HFFc6 (cell line): Measurements from ENCODE around the gene C16orf92. TPM values are rescaled to one million over a fixed set of nuclear protein-coding genes. Genes with fewer than 3 reads are reported as not detected.
A peak's percentile ranks its signal among the peaks of the same experiment; 100 is the strongest.

Experiments used
- DNase-seq: peaks from one replicate; pipeline ENCODE4 v3.0.0-alpha.2; 2018
- H3K27ac Mint-ChIP-seq: 2 replicates; pipeline ENCODE4 v1.8.0; 2020; ENCODE audit warnings: mild to moderate bottlenecking, mixed read lengths
- H3K27me3 Mint-ChIP-seq: 2 replicates; pipeline ENCODE4 v1.8.0; 2021; ENCODE audit warnings: mild to moderate bottlenecking, moderate library complexity, mixed read lengths; ENCODE audit not compliant: insufficient read depth
- H3K36me3 Mint-ChIP-seq: 2 replicates; pipeline ENCODE4 v1.8.0; 2021; ENCODE audit warnings: low read depth, mixed read lengths
- H3K4me1 Mint-ChIP-seq: 2 replicates; pipeline ENCODE4 v1.8.0; 2020; ENCODE audit warnings: low read depth, mixed read lengths
- H3K4me3 Mint-ChIP-seq: 2 replicates; pipeline ENCODE4 v1.8.0; 2020; ENCODE audit warnings: mild to moderate bottlenecking, moderate library complexity, mixed read lengths
- H3K9me3 Mint-ChIP-seq: 2 replicates; pipeline ENCODE4 v1.8.0; 2020; ENCODE audit warnings: mild to moderate bottlenecking, mixed read lengths
- CTCF ChIP-seq: fragments of 200-600 bp; sonication (generic); IDR thresholded peaks from 2 replicates; pipeline ENCODE4 v1.5.0; 2021; ENCODE audit warnings: antibody characterized with exemption, mild to moderate bottlenecking
- total RNA-seq, 6 experiments: library from RNA; stranded (reverse); fragmentation: NEBNext Ultra II Directional; extraction: Animal tissue kit (Norgen Biotek cat#: 25700); gene quantifications; 2 replicates in 1 of 6; 3 replicates in 5 of 6; pipeline ENCODE4 v1.2.3, GENCODE V29; 2021

The C16orf92 gene
- total RNA-seq, 6 experiments from 2014 or later, result not detected

DNA sequence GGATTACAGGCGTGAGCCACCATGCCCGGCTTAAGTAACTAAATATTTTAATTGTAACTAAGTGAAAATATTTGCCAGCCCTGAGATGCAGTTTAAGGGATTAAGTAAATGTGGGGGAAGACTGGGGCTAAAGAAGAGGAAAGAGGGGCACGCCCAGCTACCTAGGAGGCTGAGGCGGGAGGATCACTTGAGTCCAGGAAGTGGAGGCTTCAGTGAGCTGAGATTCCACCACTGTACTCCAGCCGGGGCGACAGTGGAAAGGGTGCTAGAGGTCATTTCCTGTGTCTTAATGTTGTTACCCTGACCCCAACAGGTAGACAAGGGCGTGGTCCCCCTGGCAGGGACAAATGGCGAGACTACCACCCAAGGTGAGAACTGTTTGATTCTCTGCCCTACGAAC lies 45.3 kb downstream of the C16orf92 start:
- no peaks in the 10 kb centered on the region; the same call in 1 of the 2 replicates for H3K9me3 Mint-ChIP-seq
- no peak for TF ChIP-seq CTCF
- H3K27me3 Mint-ChIP-seq, result peaks cover 11% of the 10 kb centered on the region; the same call in 1 of the 2 replicates
- H3K36me3 Mint-ChIP-seq, result peaks cover 44% of the 10 kb centered on the region
- peak overlapping the region; percentile 67 for H3K4me3 Mint-ChIP-seq
- H3K27ac Mint-ChIP-seq, result peak overlapping the region; percentile 64
- peaks cover 35% of the 10 kb centered on the region for H3K4me1 Mint-ChIP-seq
- no peak for DNase-seq

DNA sequence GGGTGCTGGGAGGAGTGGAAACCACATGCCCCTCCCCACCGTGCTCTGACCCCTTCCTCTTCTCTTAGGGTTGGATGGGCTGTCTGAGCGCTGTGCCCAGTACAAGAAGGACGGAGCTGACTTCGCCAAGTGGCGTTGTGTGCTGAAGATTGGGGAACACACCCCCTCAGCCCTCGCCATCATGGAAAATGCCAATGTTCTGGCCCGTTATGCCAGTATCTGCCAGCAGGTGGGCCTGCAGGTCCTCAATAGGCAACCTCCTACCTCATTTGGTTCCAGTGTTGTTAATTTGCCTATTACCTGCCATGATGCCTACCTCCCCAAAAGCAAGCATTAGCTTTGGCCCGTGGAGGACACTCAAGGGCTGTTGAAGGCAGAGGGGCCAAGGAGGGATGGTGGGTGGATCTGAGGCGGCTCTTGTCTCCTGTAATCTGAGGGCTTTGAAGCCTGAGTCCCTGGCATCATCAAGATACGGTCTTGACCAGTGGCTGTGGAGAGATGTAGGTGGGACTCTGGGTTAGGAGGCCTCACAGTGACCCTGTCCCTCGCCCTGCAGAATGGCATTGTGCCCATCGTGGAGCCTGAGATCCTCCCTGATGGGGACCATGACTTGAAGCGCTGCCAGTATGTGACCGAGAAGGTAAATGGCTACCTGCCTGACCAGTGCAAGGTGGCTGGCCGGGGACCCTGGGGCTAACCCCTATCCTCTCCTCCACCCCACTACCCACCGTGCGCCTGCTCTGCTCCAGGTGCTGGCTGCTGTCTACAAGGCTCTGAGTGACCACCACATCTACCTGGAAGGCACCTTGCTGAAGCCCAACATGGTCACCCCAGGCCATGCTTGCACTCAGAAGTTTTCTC lies 46.0 kb downstream of the C16orf92 start:
- TF ChIP-seq CTCF, result peak; percentile 78
- Mint-ChIP-seq H3K27ac (peak overlapping the region; percentile 64), H3K36me3 (peaks cover 48% of the 10 kb centered on the region), H3K4me3 (peak overlapping the region; percentile 67), H3K4me1 (peaks cover 29% of the 10 kb centered on the region), H3K9me3 (no peaks in the 10 kb centered on the region; the same call in 1 of the 2 replicates), H3K27me3 (peaks cover 15% of the 10 kb centered on the region)
- peak; percentile 35 for DNase-seq

DNA sequence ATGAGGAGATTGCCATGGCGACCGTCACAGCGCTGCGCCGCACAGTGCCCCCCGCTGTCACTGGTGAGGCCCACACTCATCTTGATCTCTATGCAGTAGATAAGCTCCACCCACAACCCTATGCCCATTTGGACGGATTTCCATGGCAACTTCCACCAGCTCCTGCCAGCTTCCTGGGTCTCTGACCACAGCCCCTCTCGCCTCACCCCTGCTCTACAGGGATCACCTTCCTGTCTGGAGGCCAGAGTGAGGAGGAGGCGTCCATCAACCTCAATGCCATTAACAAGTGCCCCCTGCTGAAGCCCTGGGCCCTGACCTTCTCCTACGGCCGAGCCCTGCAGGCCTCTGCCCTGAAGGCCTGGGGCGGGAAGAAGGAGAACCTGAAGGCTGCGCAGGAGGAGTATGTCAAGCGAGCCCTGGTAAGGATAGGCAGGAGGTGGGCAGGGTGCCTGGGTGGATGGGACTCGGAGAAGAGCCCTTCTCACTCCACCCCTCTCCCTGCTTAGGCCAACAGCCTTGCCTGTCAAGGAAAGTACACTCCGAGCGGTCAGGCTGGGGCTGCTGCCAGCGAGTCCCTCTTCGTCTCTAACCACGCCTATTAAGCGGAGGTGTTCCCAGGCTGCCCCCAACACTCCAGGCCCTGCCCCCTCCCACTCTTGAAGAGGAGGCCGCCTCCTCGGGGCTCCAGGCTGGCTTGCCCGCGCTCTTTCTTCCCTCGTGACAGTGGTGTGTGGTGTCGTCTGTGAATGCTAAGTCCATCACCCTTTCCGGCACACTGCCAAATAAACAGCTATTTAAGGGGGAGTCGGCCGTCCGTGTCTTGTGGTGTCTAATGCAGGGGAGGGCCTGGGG lies 46.8 kb downstream of the C16orf92 start:
- H3K4me3 Mint-ChIP-seq, result peak overlapping the region; percentile 43
- TF ChIP-seq CTCF, result no peak
- DNase-seq, result no peak
- no peaks in the 10 kb centered on the region; the same call in 1 of the 2 replicates for H3K9me3 Mint-ChIP-seq
- H3K27ac Mint-ChIP-seq, result peak overlapping the region; percentile 64
- H3K4me1 Mint-ChIP-seq, result peaks cover 23% of the 10 kb centered on the region
- H3K27me3 Mint-ChIP-seq, result peaks cover 18% of the 10 kb centered on the region
- H3K36me3 Mint-ChIP-seq, result peaks cover 51% of the 10 kb centered on the region

DNA sequence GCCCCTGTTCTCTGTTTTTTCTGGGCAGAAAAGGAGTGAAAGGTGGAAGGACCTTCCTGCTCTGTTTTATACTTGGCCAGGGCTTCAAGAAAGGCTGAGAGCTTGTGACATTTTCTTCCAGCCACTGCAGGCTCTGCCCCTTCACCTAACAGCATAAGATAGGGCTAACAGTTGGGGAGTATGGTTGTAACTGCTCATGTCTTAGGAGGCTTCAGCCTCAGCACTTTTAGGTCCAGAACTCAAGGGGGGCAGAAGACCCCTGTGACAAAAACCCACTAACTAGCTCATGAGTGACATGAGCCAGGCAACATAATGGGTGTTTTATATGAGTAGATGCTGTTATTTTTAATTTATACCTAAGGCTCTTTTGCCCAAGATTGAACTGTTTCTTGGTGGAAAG lies 47.5 kb downstream of the C16orf92 start:
- Mint-ChIP-seq H3K9me3 (no peaks in the 10 kb centered on the region; the same call in 1 of the 2 replicates), H3K4me3 (peak overlapping the region; percentile 42), H3K27me3 (peaks cover 14% of the 10 kb centered on the region), H3K27ac (peak overlapping the region; percentile 49), H3K36me3 (peaks cover 55% of the 10 kb centered on the region), H3K4me1 (peaks cover 26% of the 10 kb centered on the region)
- DNase-seq, result no peak
- TF ChIP-seq CTCF, result no peak

Other genes with a start within 250 kb of the C16orf92 start
- gene ZG16, start 244.9 kb upstream of the C16orf92 start, total RNA-seq, result not detected
- 10 to 100 TPM; 26.4 to 50.3 (median 48.9) TPM for gene KIF22, start 232.4 kb upstream of the C16orf92 start, total RNA-seq
- gene MAZ, start 216.7 kb upstream of the C16orf92 start, total RNA-seq, result 100 to 1,000 TPM; 148 to 178 (median 165) TPM
- gene PRRT2, start 211.0 kb upstream of the C16orf92 start, total RNA-seq, result 1 to 10 TPM; 2.9 to 4.3 (median 3.6) TPM
- gene PAGR1, start 207.0 kb upstream of the C16orf92 start, total RNA-seq, result 10 to 100 TPM; 12.9 to 19.2 (median 17.7) TPM
- gene MVP, start 202.7 kb upstream of the C16orf92 start, total RNA-seq, result 100 to 1,000 TPM; 234 to 296 (median 268) TPM
- 100 to 1,000 TPM in 3 of 6 experiments, 10 to 100 TPM in 3; 82.6 to 115 (median 94.7) TPM for gene CDIPT, start 160.0 kb upstream of the C16orf92 start, total RNA-seq
- 1 to 10 TPM; 1.5 to 4.5 (median 3.9) TPM for gene SEZ6L2, start 123.6 kb upstream of the C16orf92 start, total RNA-seq
- gene ASPHD1, start 122.7 kb upstream of the C16orf92 start, total RNA-seq, result 10 to 100 TPM in 4 of 6 experiments, 1 to 10 TPM in 2; 5.1 to 15.9 (median 14.1) TPM
- gene KCTD13, start 97.0 kb upstream of the C16orf92 start, total RNA-seq, result 10 to 100 TPM; 13.9 to 17.0 (median 16.1) TPM
- 100 to 1,000 TPM; 105 to 122 (median 110) TPM for gene TMEM219, start 61.1 kb upstream of the C16orf92 start, total RNA-seq
- gene TAOK2, start 49.3 kb upstream of the C16orf92 start, total RNA-seq, result 10 to 100 TPM; 50.4 to 56.9 (median 53.0) TPM
- 10 to 100 TPM in 5 of 6 experiments, 1 to 10 TPM in 1; 9.8 to 14.4 (median 13.4) TPM for gene HIRIP3, start 27.6 kb upstream of the C16orf92 start, total RNA-seq
- 10 to 100 TPM; 61.0 to 77.4 (median 73.8) TPM for gene INO80E, start 27.0 kb upstream of the C16orf92 start, total RNA-seq
- under 1 TPM in 2 of 6 experiments, not detected in 4; 0.19 to 0.30 TPM for gene DOC2A, start 12.2 kb upstream of the C16orf92 start, total RNA-seq
- under 1 TPM in 4 of 6 experiments, not detected in 2; 0.28 to 0.39 (median 0.33) TPM for gene TLCD3B, start 8.1 kb downstream of the C16orf92 start, total RNA-seq
- 1,000 to 10,000 TPM; 1,621 to 1,937 (median 1,752) TPM for gene ALDOA, start 42.6 kb downstream of the C16orf92 start, total RNA-seq
- 100 to 1,000 TPM; 111 to 135 (median 123) TPM for gene PPP4C, start 52.8 kb downstream of the C16orf92 start, total RNA-seq
- gene TBX6, start 68.7 kb downstream of the C16orf92 start, total RNA-seq, result under 1 TPM; 0.16 to 0.33 (median 0.26) TPM
- gene YPEL3, start 73.0 kb downstream of the C16orf92 start, total RNA-seq, result 10 to 100 TPM; 17.2 to 28.4 (median 19.1) TPM
- 1 to 10 TPM; 1.5 to 3.0 (median 2.3) TPM for gene GDPD3, start 90.3 kb downstream of the C16orf92 start, total RNA-seq
- 10 to 100 TPM; 58.5 to 89.3 (median 80.4) TPM for gene MAPK3, start 100.0 kb downstream of the C16orf92 start, total RNA-seq
- 1 to 10 TPM; 2.9 to 4.2 (median 3.7) TPM for gene CORO1A, start 160.4 kb downstream of the C16orf92 start, total RNA-seq
- 100 to 1,000 TPM; 113 to 142 (median 131) TPM for gene BOLA2B, start 170.5 kb downstream of the C16orf92 start, total RNA-seq
- gene SLX1A, start 170.7 kb downstream of the C16orf92 start, total RNA-seq, result 10 to 100 TPM; 13.2 to 23.3 (median 20.7) TPM
- 1 to 10 TPM; 3.4 to 8.9 (median 4.1) TPM for gene SULT1A3, start 176.1 kb downstream of the C16orf92 start, total RNA-seq
- 1 to 10 TPM in 5 of 6 experiments, under 1 TPM in 1; 0.91 to 7.5 (median 4.0) TPM for gene NPIPB13, start 225.3 kb downstream of the C16orf92 start, total RNA-seq